HepG2 (cell line): Measurements from ENCODE around the gene MB21D2. TPM values are rescaled to one million over a fixed set of nuclear protein-coding genes. Genes with fewer than 3 reads are reported as not detected.

ENCODE experiments used
- ATAC-seq: fragments of 200-7000 bp; cut with Tn5 transposase; 3 replicates; pipeline ENCODE4 v1.9.1; 2020; ENCODE audit warnings: mild to moderate bottlenecking, moderate library complexity
- BruUV-seq: library from RNA; stranded (reverse); fragments of 400-500 nt; replicated peaks from 2 replicates; lab custom pipeline; 2021; lab: Mats Ljungman, UMichigan
- CTCF ChIA-PET: fragments of 300-600 bp; formaldehyde crosslinking; extraction: SDS; loops from one replicate; lab custom pipeline; 2021; ENCODE audit warnings: low total read pairs, inconsistent platforms, low intra/inter-chr PET ratio; lab: Yijun Ruan, JAX
- POLR2A ChIA-PET: fragments of 350-600 bp; sonication (Branson Sonifier 250); formaldehyde crosslinking; loops from one replicate; lab custom pipeline; 2020; ENCODE audit warnings: antibody characterized with exemption, inconsistent platforms; lab: Yijun Ruan, JAX
- DNase-seq: peaks from one replicate; pipeline ENCODE4 v3.0.0-alpha.2; 2015; ENCODE audit warnings: low spot score
- FAIRE-seq: peaks from 3 replicates; lab custom pipeline; 2011; peaks lifted over from hg19 to GRCh38; lab: Jason Lieb, UNC
- H2AFZ ChIP-seq: one replicate; pipeline ENCODE4 v1.6.1; 2011; ENCODE audit warnings: low read length, inconsistent platforms
- H3K27ac ChIP-seq: fragments of 300-600 bp; 3 replicates; pipeline ENCODE4 v1.8.0; 2011; ENCODE audit warnings: mixed run types, mild to moderate bottlenecking, mixed read lengths, low read length, inconsistent platforms; ENCODE audit not compliant: insufficient read depth; ENCODE audit errors: extremely low read length
- H3K27me3 ChIP-seq, 2 experiments: fragments of 200-600 bp in 1 of 2; 2 replicates in 1 of 2; 3 replicates in 1 of 2; pipeline versions ENCODE4 v1.6.0 to v1.8.0; 2011; ENCODE audit warnings: low read length in 2 of 2, mild to moderate bottlenecking in 2 of 2, moderate library complexity in 2 of 2, inconsistent platforms in 1 of 2; ENCODE audit not compliant: insufficient read depth in 2 of 2, control insufficient read depth in 1 of 2
- H3K36me3 ChIP-seq, 2 experiments: fragments of 200-600 bp in 1 of 2; replicated peaks in 1 of 2; 2 replicates in 1 of 2; 3 replicates in 1 of 2; pipeline versions ENCODE4 v1.5.1 to v1.8.0; 2011; ENCODE audit warnings: low read length in 2 of 2, inconsistent platforms in 1 of 2; ENCODE audit not compliant: insufficient read depth in 2 of 2, control insufficient read depth in 1 of 2
- H3K4me1 ChIP-seq: 2 replicates; pipeline ENCODE4 v1.5.1; 2012; ENCODE audit warnings: low read length, inconsistent platforms; ENCODE audit not compliant: insufficient read depth
- H3K4me2 ChIP-seq: 2 replicates; pipeline ENCODE4 v1.6.0; 2011; ENCODE audit warnings: low read depth, low read length, inconsistent platforms
- H3K4me3 ChIP-seq, 3 experiments: fragments of 200-600 bp in 1 of 3; sonication (generic), shearing (Covaris generic) in 1 of 3; replicated peaks in 1 of 3; 2 replicates each; pipeline ENCODE4 v1.5.1; 2011 to 2016; ENCODE audit warnings: low read length in 3 of 3, inconsistent platforms in 2 of 3, low read depth in 2 of 3, mild to moderate bottlenecking in 2 of 3, control low read depth in 1 of 3, mixed read lengths in 1 of 3; ENCODE audit not compliant: insufficient read depth in 1 of 3
- H3K79me2 ChIP-seq: one replicate; pipeline ENCODE4 v1.6.1; 2011; ENCODE audit warnings: low read length, inconsistent platforms; ENCODE audit not compliant: insufficient read depth
- H3K9ac ChIP-seq: 2 replicates; pipeline ENCODE4 v1.6.0; 2011; ENCODE audit warnings: mild to moderate bottlenecking, low read depth, low read length, inconsistent platforms; ENCODE audit not compliant: insufficient read depth
- H3K9me3 ChIP-seq: 2 replicates; pipeline ENCODE4 v1.5.1; 2012; ENCODE audit warnings: mild to moderate bottlenecking, low read length
- H4K20me1 ChIP-seq: 2 replicates; pipeline ENCODE4 v1.6.0; 2011; ENCODE audit warnings: inconsistent platforms, mild to moderate bottlenecking, low read length, moderate library complexity; ENCODE audit not compliant: insufficient read depth
- CC2D1A ChIP-seq: sonication (generic); formaldehyde crosslinking; IDR thresholded peaks from 2 replicates; pipeline ENCODE4 v1.8.1; 2023; ENCODE audit warnings: mild to moderate bottlenecking, missing genetic modification reagents
- HOXA7 ChIP-seq: sonication (generic); formaldehyde crosslinking; IDR thresholded peaks from 2 replicates; pipeline ENCODE4 v1.8.1; 2022; ENCODE audit warnings: mild to moderate bottlenecking, missing genetic modification reagents, moderate library complexity
- HOXA9 ChIP-seq: sonication (generic); formaldehyde crosslinking; IDR thresholded peaks from 2 replicates; pipeline ENCODE4 v1.8.1; 2022; ENCODE audit warnings: missing genetic modification reagents, mild to moderate bottlenecking, moderate library complexity, borderline replicate concordance
- MEF2D ChIP-seq: sonication (generic); formaldehyde crosslinking; IDR thresholded peaks from 2 replicates; pipeline ENCODE4 v1.5.1; 2020; ENCODE audit warnings: mild to moderate bottlenecking, missing genetic modification reagents
- MTF1 ChIP-seq: sonication (generic); formaldehyde crosslinking; IDR thresholded peaks from 2 replicates; pipeline ENCODE4 v1.5.0; 2020; ENCODE audit warnings: missing genetic modification reagents
- MXI1 ChIP-seq: IDR thresholded peaks from 3 replicates; pipeline ENCODE4 v1.6.1; 2012; ENCODE audit warnings: low read depth, low read length, inconsistent platforms, borderline replicate concordance
- NCOA2 ChIP-seq: sonication (generic); formaldehyde crosslinking; IDR thresholded peaks from 2 replicates; pipeline ENCODE4 v1.8.0; 2022; ENCODE audit warnings: inconsistent platforms
- NFATC3 ChIP-seq: sonication (generic); formaldehyde crosslinking; IDR thresholded peaks from 2 replicates; pipeline ENCODE4 v1.5.1; 2020; ENCODE audit warnings: mild to moderate bottlenecking, missing genetic modification reagents
- ZNF101 ChIP-seq: sonication (generic); formaldehyde crosslinking; IDR thresholded peaks from 2 replicates; pipeline ENCODE4 v1.4.0; 2020; ENCODE audit warnings: mild to moderate bottlenecking, low read depth, missing genetic modification reagents, borderline replicate concordance
- ZNF674 ChIP-seq: sonication (generic); formaldehyde crosslinking; IDR thresholded peaks from 2 replicates; pipeline ENCODE4 v1.5.0; 2020; ENCODE audit warnings: low read depth, mild to moderate bottlenecking, missing genetic modification reagents
- WGBS: methylation state at CpG from one replicate; pipeline ENCODE4 v1.1.6; 2017; ENCODE audit warnings: low lambda C conversion rate; 5-methylcytosine and 5-hydroxymethylcytosine counted together
- in situ Hi-C: cut with HindIII; loops from 2 replicates; pipeline ENCODE4 v1.10.0; 2017; ENCODE audit warnings: low pct_unique_long_range_greater_than_20kb; ENCODE audit not compliant: extremely low pct_ligation_motif_present
- intact Hi-C: fragments of 100-400 bp; cut with micrococcal nuclease; formaldehyde crosslinking; loops from one replicate; pipeline ENCODE4 v1.10.0; 2022; ENCODE audit not compliant: unreplicated experiment
- polyA plus RNA-seq, 8 experiments: library from polyadenylated mRNA; depleted of rRNA in 3 of 8; stranded (reverse) in 7 of 8; unstranded in 1 of 8; fragments of >200 nt; fragmentation: Illumina TruSeq in 4 of 8; extraction: Trizol in 4 of 8; gene quantifications; 2 replicates each; pipeline versions ENCODE4 v1.2.1 to v1.2.3, GENCODE V29; 2011 to 2016; ENCODE audit warnings: low read depth in 4 of 8, missing spikeins in 1 of 8, mixed read lengths in 1 of 8; ENCODE audit not compliant: insufficient read depth in 1 of 8
- total RNA-seq, 5 experiments: library from RNA; depleted of rRNA; stranded (reverse); fragments of >200 nt; fragmentation: Illumina TruSeq; extraction: Trizol; gene quantifications; 2 replicates each; pipeline ENCODE4 v1.2.3, GENCODE V29; 2016; ENCODE audit warnings: low read depth in 1 of 5
- TF ChIP-seq, protein P1 (sequence below): sonication (generic); formaldehyde crosslinking; IDR thresholded peaks from 2 replicates; pipeline ENCODE4 v1.5.0; 2020; ENCODE audit warnings: missing genetic modification reagents
- TF ChIP-seq, protein P2 (sequence below): IDR thresholded peaks from 2 replicates; pipeline ENCODE4 v1.6.1; 2012; ENCODE audit warnings: inconsistent platforms
- TF ChIP-seq, protein P3 (sequence below): IDR thresholded peaks from 2 replicates; pipeline ENCODE4 v1.6.1; 2016; ENCODE audit warnings: missing biosample characterization, missing genetic modification reagents, low read depth

The MB21D2 gene
- total and polyA plus RNA-seq, 2 of the 13 experiments (the other 11 are each of a cell fraction or from before 2014, with no cell fraction given) = 0.90 to 1.6 TPM

DNA sequence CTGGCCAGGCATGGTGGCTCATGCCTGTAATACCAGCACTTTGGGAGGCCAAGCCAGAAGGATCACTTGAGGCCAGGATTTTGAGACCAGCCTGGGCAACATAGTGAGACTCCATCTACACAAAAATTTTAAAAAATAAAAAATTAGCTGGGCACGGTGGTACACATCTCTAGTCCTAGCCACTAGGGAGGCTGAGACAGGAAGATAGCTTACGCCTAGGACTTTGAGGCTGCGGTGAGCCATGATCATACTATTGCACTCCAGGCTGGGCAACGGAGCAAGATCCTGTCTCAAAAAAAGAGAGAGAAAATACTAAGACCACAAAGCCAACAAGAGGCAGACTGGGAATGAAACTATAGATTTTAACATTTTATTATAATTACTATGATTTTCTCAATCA, 4.1 kb downstream of the MB21D2 start (continued):
- TF ChIP-seq, protein P1, sequence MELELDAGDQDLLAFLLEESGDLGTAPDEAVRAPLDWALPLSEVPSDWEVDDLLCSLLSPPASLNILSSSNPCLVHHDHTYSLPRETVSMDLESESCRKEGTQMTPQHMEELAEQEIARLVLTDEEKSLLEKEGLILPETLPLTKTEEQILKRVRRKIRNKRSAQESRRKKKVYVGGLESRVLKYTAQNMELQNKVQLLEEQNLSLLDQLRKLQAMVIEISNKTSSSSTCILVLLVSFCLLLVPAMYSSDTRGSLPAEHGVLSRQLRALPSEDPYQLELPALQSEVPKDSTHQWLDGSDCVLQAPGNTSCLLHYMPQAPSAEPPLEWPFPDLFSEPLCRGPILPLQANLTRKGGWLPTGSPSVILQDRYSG = no peak
- TF ChIP-seq, all 625 proteins: peak for 0

DNA sequence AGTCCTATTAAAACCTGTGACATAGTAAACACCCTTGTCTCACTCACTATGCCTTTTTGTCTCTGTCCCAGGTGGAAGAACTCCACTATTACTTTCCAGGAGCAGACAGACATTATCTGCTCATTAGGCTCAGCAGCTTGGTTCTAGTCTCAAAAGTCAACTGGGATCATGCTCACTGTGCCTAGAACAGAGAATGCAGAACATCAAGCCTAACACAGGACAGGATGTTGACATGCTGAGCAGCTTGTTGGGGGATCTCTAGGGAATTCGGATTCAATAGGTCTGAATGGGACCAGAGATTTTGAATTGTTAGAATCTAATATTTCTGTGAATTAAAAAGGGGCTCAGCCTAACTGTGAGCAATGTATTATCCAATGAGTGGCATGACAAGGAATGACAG, 6.4 kb downstream of the MB21D2 start:
- no peak for ATAC-seq
- no peak overlapping the region for H3K4me2 ChIP-seq
- WGBS = 73% methylated on average over 1 of the region's 1 CpG
- H2AFZ ChIP-seq = no peak overlapping the region
- H3K27me3 ChIP-seq = peaks cover 0 to 3% of the 10 kb centered on the region in 2 experiments; a peak in 2 of 5 replicates
- no peaks in the 10 kb centered on the region for H3K79me2 ChIP-seq
- BruUV-seq = no TSS peak
- 0 out of 2 replicates have a peak, but pooled peaks cover 6% of the 10 kb centered on the region for H4K20me1 ChIP-seq
- intact Hi-C loops = loop anchor here (10.0 kb wide), 1 partner anchor 56 kb away; no protein-coding TSS in a partner anchor
- no peak for DNase-seq
- FAIRE-seq = no peak
- CTCF ChIA-PET = no interaction called here
- peaks cover 3% of the 10 kb centered on the region; the same call in 1 of the 2 replicates for H3K4me1 ChIP-seq
- TF ChIP-seq NFATC3 (CRISPR knock-in tag) (no peak), MEF2D (CRISPR knock-in tag) (no peak), MXI1 (no peak), NCOA2 (no peak), ZNF101 (no peak), CC2D1A (no peak), HOXA9 (CRISPR knock-in tag) (no peak), ZNF674 (no peak), HOXA7 (no peak), MTF1 (no peak)
- TF ChIP-seq, protein P2, sequence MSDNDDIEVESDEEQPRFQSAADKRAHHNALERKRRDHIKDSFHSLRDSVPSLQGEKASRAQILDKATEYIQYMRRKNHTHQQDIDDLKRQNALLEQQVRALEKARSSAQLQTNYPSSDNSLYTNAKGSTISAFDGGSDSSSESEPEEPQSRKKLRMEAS = no peak
- TF ChIP-seq, protein P3, sequence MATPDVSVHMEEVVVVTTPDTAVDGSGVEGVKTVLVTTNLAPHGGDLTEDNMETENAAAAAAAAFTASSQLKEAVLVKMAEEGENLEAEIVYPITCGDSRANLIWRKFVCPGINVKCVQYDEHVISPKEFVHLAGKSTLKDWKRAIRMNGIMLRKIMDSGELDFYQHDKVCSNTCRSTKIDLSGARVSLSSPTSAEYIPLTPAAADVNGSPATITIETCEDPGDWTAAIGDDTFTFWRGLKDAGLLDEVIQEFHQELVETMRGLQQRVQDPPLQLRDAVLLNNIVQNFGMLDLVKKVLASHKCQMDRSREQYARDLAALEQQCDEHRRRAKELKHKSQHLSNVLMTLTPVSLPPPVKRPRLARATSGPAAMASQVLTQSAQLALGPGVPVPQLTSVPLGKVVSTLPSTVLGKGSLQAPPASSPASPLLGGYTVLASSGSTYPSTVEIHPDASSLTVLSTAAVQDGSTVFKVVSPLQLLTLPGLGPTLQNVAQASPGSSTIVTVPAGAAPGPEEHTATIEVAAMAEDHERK = no peak
- TF ChIP-seq, all 625 proteins: peak for 0
- no peak overlapping the region for H3K9ac ChIP-seq
- in situ Hi-C loops = loop anchor here (25.0 kb wide), 1 partner anchor 676 kb away; the partner anchor contains the start of gene OPA1
- no peak overlapping the region for H3K27ac ChIP-seq
- POLR2A ChIA-PET = no interaction called here
- no peaks in the 10 kb centered on the region for H3K36me3 ChIP-seq
- H3K4me3 ChIP-seq = no peak overlapping the region
- H3K9me3 ChIP-seq = no peaks in the 10 kb centered on the region
